HG03064 (cell line): ENCODE data around the gene APCDD1L.

ENCODE experiments used
- ATAC-seq: cut with Tn5 transposase; IDR thresholded peaks from one replicate; pipeline ENCODE4 v1.9.1; 2021; ENCODE audit warnings: low read depth; ENCODE audit not compliant: unreplicated experiment

The APCDD1L gene

GRCh38 chr20:58492795-58493524 is 22.2 kb downstream of the APCDD1L start:
- ATAC-seq: no peak

GRCh38 chr20:58492074-58492718 is 23.0 kb downstream of the APCDD1L start:
- no peak for ATAC-seq

- no peak for ATAC-seq
Observed at GRCh38 chr20:58486207-58486606, 29.0 kb downstream of the APCDD1L start.

DNA sequence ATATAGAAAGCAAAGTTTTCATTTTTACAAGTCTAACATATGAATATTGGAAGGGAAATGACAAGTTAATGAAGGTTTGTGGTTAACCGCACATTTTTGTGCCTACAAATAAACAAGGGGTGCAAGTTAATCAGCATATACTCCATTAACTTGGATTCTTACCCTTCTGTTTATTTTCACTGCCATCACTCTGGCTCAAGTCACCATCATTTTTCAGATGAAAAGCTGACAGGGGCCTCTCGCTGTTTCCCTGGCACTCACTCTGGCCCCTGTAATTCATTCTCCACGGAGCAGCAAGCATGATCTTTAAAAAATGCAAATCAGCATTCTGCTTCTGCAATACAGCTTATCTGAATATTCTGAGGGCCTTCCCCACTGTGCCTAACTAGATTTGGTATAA is 29.8 kb downstream of the APCDD1L start:
- ATAC-seq: no peak

DNA sequence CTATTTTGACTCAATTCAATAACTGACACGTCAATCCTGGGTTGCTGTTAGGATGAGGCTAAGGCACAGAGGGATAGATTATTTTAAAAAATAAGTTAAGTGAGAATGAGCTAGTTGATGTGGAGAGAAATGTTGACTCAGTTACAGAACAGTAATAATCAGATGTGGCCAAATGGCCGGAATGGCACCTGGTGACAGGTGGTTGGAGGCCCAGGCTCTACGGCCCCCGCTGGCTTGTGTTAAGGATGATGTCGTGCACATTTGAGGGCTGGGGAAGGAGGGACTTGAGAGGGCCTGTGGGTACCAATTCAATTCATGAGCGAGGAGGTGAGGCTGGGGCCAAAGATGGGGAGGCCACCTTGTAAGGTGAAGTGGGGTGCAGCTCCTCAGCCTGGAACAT is 31.7 kb downstream of the APCDD1L start:
- ATAC-seq: no peak

DNA sequence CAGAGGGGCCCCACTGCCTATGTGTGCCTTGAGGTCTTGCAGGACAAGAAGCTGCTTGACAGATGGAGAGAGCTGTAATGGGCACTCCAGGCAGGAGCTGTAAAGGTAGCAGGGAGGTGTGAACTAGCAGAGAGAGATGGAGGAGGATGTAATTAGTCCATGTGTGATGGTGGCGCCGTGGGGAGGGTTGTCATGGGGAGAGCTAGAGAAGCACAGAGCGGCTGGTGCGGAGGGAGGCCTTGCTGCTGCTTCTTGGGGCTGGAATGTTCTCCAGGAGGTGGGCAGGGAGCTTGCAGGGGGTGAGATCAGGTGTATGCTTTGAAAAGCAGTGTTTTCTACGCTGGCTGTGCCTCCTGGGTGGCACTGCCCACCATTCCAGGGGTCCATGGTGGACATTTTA is 32.1 kb downstream of the APCDD1L start:
- no peak for ATAC-seq

- no peak for ATAC-seq
Observed at GRCh38 chr20:58482416-58482815, 32.8 kb downstream of the APCDD1L start.

DNA sequence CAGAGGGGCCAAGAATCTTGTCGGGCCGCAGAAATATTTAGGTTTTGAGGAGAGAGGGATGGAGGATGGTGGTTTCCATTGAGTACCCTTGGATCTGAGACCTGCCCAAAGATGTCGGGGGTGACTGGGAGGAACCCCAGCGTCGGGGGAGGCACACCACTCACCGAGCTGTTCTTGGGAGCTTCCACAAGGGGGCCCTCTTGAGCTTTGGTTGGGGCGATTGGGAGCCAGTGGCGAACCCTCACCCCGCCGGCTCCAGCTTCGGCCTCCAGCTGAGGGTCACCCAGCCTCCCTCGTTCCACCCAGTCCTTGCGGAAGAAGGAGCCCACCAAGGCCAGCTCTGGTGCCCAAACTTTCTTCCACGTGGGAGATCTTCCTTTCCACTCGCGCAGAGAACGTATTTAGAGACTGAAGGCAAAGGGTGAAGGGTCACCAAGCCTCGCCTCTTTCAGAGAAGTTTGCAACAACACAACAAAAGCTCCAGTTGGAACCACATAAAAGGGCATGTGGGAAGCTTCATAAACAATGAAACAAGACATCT is 33.6 kb downstream of the APCDD1L start:
- no peak for ATAC-seq

DNA sequence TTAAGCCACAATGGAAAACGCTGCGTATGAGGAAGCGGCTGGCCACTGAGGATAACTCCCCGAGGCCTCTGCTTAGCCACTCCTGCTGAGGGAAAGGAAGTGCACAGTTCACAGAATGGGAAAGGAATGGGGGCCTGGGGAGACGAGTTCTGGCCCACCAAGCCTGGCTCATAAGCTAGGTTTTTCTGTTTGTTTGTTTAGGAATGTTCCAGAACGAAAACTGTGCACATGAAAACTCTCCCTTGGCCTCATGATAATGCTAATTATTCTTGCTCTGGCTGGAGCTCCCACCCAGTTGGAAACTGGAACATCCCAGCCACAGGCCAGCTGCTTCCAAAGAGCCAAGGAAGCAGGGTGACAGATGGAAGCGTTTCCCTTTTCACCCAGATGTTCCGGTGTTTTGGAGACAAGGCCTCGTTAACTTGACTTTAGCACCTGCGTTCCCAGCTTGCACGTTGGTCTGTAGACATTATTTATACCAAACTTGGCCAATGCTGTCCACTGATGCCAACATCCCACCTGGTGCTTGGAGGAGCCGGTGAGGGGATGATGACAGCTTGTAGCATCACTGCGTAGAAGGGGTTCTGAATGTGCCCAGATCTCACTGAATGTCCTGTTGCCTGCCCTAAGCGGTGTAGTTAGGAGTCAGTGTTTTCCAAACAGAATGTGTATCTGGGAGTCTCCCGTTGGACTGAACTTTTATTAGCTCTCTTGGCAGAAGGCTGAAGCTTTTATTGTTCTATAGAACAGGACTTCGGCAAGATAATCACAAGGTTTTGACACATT is 34.5 kb downstream of the APCDD1L start:
- no peak for ATAC-seq

DNA sequence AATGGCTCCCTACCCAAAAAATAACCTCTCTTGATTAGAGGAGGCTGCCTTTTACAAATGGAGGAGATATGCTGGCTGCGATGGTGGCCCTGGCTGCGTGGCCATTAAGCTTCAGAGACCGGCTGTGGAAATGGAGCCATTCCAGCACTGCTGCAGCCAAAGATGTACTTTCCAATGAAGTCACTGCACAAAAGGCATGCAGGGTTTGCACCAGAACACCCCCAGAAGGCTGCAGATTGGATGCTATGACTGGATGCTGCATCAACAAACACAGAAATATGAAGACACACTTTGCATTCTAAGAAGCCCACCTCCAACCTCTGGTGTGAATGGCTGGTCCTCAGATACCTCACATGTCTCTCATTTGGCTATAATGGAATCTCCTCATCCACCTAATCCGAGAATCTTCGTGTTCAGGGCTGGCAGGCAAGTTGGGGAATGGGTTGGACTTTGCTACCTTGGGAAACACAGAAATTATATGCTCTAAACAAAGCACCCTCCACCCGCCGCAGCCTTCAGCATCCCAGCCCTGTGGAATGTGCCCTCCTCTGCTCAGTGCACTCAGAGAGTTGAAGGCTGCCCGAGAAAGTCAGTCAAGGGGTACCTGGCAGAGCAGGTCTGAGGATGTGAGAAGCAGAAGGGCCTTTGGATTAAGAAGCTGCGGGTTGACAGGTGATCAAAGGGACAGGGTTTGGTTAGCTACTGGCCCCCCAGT is 35.3 kb downstream of the APCDD1L start:
- ATAC-seq: no peak

DNA sequence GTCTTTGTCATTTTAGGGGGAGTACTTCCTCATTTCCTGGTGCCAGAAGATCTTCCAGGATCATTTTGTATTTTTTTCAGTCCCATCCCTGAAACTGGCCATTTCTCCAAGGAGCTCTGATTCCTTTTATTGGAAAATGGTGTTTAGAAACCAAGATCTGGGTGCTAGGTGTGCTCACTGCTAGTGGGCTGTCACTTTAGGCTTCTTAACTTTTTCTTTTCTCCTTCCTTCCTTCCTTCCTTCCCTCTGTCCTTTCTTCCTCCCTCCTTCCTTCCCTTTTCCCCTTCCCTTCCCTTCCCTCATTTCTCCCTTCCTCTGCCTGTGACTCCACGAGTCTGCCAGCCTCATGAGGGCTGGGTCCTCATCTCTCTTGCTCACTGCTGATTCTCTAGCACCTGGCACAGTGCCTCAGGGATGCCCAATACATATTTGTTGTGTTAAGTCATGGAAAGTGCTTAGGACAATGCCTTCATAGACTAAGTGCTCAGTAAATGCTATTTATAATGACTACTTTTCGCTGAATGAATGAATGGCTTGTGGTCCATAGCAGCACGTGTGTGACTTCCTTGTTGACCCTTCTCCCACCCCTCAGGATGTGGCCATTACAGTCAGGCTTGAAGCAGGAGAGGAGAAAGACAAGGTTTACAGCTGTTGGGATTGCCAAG is 36.9 kb downstream of the APCDD1L start:
- no peak for ATAC-seq

DNA sequence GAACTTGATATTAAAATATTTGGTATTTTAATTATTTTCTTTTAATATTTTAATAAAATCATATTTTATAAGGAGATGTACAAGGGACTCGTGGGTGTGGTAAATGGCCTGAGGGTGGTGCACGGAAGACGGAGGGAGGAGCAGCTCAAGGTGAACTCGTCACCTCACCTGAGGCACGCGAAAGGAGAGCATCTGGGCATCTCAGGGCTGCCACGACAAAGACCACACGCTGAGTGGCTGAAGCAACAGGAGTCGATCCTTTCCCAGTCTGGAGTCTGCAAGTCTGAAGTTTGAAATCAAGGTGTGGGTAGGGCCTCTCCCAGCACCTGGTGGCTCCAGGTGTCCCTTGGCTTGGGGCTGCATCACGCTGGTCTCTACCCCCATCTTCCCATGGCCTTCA is 39.7 kb downstream of the APCDD1L start:
- no peak for ATAC-seq

DNA sequence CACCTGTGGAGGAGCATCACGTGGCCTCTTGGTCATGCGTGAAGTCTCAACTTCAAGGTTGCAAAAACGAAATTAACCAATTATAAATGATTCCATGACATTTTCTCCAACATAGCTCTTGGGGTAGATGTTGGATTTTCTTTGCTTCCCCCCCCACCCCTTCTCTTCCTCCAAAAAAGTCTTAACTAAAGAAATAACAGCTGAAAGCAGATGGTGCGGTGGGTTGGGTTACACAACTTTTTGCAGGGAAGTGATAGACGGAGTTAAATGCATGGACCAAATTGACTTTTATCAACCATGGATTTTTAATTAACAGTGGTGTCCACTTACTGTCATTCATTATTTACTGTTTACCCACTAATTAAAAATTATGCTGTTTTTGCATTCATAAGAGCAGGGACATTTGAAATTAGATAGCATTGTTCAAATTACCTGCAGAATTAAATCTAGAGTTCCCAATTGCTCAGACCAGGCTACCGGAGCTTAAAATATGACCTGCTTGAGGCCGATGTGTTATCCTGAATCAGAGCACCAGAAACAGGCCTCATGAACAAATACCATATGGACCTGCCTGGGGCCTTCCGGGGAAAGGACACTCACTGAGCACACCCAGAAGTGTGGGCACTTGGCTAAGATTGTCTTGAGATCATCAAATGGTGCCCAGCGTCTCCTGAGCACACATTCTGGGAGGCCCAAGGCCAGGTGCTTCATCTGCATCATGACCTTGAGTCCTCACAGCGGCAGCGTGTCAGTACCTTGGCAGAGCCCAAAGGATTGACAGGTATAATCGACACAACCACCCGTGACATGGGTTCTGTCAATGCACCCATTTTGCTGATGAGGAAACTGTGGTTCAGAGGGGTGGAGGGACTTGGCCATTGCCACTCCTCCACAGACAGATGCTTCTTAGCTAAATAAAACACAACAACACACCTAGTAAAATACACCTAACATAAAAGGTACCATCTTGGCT is 41.5 kb downstream of the APCDD1L start:
- no peak for ATAC-seq

DNA sequence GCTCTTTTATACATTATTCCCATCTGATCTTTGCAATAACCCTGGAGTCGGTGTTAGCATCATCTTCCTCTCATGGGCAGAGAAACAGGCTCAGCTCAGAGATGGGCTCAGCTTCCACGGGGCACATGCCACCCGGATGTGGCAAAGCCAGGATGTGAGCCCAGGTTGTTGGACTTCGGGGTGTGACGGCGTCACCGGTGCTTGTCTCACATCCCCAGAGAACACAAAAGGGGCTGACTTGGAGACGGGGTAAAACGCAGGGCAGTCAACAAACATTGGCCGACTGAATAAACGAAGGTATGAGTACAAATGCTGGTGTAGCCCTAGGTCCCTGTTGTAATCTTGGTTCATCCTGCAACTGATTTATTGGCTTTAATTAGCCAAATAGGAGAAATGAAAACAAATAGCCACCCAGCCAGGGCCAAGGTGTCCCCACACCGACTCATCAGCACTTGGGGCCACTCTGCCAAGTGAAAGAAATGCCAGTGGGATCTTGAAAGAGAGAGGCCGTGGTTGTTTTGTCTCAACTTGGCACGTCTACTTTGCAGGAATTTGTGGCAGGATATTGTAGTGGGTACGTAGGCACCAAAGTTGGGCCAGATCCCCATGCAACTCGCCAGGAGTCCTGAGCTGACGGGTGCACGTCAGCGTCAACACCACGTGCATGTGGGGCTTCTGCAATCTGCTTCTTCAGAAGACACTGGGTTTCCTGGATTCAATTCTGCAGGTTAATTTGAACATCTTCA is 42.8 kb downstream of the APCDD1L start:
- ATAC-seq: no peak

DNA sequence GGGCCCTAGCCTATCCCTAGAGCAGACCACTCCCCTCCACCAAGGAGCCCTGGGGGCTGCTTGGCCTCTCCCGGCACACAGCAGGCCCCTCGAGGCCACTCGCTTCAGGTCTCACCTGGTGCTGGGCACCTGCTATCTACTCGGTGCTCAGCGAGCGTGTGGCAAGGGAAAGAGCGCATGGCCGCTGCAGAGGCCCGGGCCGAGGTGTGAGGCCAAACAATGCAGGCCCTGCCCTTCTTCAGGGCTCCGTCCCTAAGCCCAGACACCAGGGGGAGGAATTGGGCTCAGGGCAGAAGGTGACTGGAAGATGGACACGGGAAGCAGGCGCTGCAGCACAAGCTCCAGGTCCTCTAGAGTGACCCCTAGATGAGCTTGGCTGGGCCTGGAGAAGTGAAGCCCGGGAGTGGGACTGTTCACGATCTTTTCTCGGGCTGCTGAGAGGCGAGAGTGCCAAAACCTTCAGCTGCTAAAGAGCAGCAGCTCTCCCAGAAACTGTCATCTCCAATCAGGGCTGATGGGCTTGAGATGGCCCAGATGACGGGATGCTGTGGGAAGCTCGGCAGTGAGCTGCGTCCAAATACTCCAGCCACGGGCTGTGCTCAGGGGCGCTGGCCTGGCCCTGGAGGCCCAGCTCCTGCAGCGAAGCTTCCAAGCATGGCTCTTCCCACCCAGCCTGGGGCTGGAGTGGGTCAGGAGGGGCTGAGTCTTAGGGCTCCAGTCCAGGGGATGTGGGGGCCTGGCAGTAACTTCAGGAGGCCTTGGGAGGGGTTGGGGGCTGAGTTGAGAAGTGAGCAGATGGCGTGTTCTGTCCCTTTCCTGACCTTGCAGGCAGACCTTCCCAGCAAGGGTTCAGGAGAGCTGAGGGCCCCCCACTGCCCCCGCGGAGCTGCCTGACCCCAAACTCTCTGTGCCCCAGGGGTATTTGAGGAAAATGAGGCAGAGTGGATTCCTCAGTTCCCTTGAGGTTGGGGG is 43.7 kb downstream of the APCDD1L start:
- ATAC-seq: no peak

- no peak for ATAC-seq
Observed at GRCh38 chr20:58470336-58471192, 44.6 kb downstream of the APCDD1L start.
